ENCODE measurements around the gene C5orf24. TPM values are rescaled to one million over a fixed set of nuclear protein-coding genes. Genes with fewer than 3 reads are reported as not detected.

C5orf24 gene
- total and polyA plus RNA-seq, 7 donors, result 16.0 to 31.4 (median 25.7) TPM

- intact Hi-C loops (cut with DNase I), result loop anchor here in 1 of 2 donors (2.0 to 10.0 kb wide), 2 partner anchors 25 to 57 kb away; partner anchors contain the start of gene C5orf24
- no peak for TF ChIP-seq CTCF (IDR thresholded peaks at IDR 0.05)
- ATAC-seq (no peak), DNase-seq (no peak)
- H3K36me3 ChIP-seq (ENCODE audit: insufficient read depth in 1 of 2, low read depth in 1 of 2), result peaks cover 0 to 40% of the 10 kb centered on the region in 2 donors
- no peaks in the 10 kb centered on the region for H3K4me1 ChIP-seq
- H3K27ac ChIP-seq, result no peak overlapping the region
- H3K4me3 ChIP-seq, result no peak overlapping the region
- no peaks in the 10 kb centered on the region for H3K9me3 ChIP-seq
- 78 to 83% (median 81%) methylated on average over 10 of the region's 10 CpGs for WGBS, 3 donors
- H3K27me3 ChIP-seq (ENCODE audit: insufficient read depth in 3 of 3, low read length in 2 of 3), result no peaks in the 10 kb centered on the region
Observed at GRCh38 chr5:134902071-134902801, 56.5 kb downstream of the C5orf24 start.

DNA sequence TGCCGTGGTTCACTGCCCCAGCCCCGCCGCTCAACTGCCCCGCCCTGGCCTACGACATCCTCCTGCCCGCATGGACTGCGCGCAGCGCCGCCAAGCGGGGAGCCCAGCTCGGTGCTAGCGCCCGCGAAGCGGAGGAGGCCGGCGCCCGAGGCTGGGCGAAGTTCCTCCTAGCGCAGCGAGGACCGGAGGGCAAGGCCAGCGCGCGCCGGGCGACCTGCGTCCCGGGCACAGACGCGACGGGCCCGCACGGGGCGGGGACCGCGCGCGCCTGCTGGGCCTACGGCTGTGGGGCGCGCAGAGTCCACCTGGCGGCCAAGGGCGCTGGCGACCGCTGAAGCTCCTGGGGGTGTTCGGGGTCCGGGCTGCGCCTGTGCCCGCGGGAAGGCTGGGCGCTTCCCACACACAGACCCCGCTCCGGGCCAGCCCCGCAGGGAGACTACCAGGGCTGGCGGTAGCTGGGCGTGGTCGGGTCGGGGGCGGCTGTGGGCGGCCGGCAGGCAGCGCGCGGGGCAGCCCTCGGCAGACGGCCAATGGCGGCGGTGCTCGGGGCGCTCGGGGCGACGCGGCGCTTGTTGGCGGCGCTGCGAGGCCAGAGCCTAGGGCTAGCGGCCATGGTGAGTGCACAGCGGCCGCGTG lies 59.0 kb downstream of the C5orf24 start, which contains the start of gene PCBD2:
Gene PCBD2 (plus strand): TSS at position 522 of the 636 bp plus-strand sequence. CDS start 9 bp downstream, at position 531.
- intact Hi-C loops (cut with DNase I), result loop anchor here (1.0 to 10.0 kb wide), 3 partner anchors 58 to 166 kb away; partner anchors contain the start of genes C5orf24 (in 1 of the 2) and CAMLG (in 1 of the 2)
- WGBS, 3 donors, result 0 to 1% (median 1%) methylated on average over 64 to 84 of the region's 84 CpGs
- no peaks in the 10 kb centered on the region for H3K9me3 ChIP-seq
- H3K27me3 ChIP-seq (ENCODE audit: insufficient read depth in 3 of 3, low read length in 2 of 3), result no peaks in the 10 kb centered on the region
- peak; percentile 92 to 96 for DNase-seq
- TF ChIP-seq CTCF (IDR thresholded peaks at IDR 0.05), result peak; percentile 83
- peak; percentile 89 to 92 (median 89) for ATAC-seq
- peak within 1 kb of the TSS; percentile 99 for H3K27ac ChIP-seq
- peak within 1 kb of the TSS; percentile 71 for H3K4me3 ChIP-seq
- H3K4me1 ChIP-seq, result no peaks in the 10 kb centered on the region
- H3K36me3 ChIP-seq (ENCODE audit: insufficient read depth in 1 of 2, low read depth in 1 of 2), result peaks cover 0 to 23% of the 10 kb centered on the region in 2 donors

- intact Hi-C loops (cut with DNase I), result loop anchor here (2.0 to 10.0 kb wide), 2 partner anchors 59 to 61 kb away; partner anchors contain the start of gene C5orf24 (in 1 of the 2)
- DNase-seq (no peak), ATAC-seq (peak; percentile 72 to 79 (median 76))
- Histone ChIP-seq H3K36me3 (ENCODE audit: insufficient read depth in 1 of 2, low read depth in 1 of 2) (peaks cover 0 to 24% of the 10 kb centered on the region in 2 donors), H3K4me1 (no peaks in the 10 kb centered on the region), H3K4me3 (peak overlapping the region; percentile 71), H3K27me3 (ENCODE audit: insufficient read depth in 3 of 3, low read length in 2 of 3) (no peaks in the 10 kb centered on the region), H3K9me3 (no peaks in the 10 kb centered on the region), H3K27ac (peak overlapping the region; percentile 99)
- WGBS, 3 donors, result 0% methylated on average over 47 to 54 of the region's 54 CpGs
- TF ChIP-seq CTCF (IDR thresholded peaks at IDR 0.05), result peak; percentile 81
Observed at GRCh38 chr5:134905246-134905996, 59.7 kb downstream of the C5orf24 start.

DNA sequence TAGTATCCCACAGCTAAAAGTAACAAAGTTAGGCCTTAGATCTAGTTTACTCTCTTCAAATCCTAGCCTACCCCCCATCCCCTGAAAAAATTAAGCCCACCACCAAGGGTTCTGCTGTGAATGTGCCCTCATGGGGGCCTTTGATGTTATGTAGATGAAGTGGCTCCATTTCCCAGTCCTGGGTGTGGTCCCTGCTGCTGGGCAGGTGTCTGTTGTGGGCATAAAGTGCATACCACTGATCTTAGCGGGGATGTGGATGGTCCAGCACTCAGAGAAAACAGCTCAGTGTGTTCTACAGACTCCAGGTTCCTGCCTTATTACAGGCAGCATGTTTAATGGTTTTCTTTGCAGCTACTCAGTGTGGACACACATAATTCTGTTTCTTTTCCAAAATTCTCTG lies 61.0 kb downstream of the C5orf24 start:
- WGBS, 3 donors, result 78 to 100% (median 93%) methylated on average over 1 of the region's 1 CpG
- no peak for DNase-seq
- peaks cover 0 to 38% of the 10 kb centered on the region in 2 donors for H3K36me3 ChIP-seq (ENCODE audit: insufficient read depth in 1 of 2, low read depth in 1 of 2)
- no peak for TF ChIP-seq CTCF (IDR thresholded peaks at IDR 0.05)
- no peak for ATAC-seq
- H3K9me3 ChIP-seq, result no peaks in the 10 kb centered on the region
- no peak overlapping the region for H3K4me3 ChIP-seq
- H3K27ac ChIP-seq, result peak overlapping the region; percentile 27
- intact Hi-C loops (cut with DNase I), result loop anchor here in 1 of 2 donors (10.0 kb wide), 1 partner anchor 62 kb away; the partner anchor contains the start of gene C5orf24
- H3K4me1 ChIP-seq, result peaks cover 6% of the 10 kb centered on the region
- no peaks in the 10 kb centered on the region for H3K27me3 ChIP-seq (ENCODE audit: insufficient read depth in 3 of 3, low read length in 2 of 3)

Other genes with a start within 250 kb of the C5orf24 start
- gene SAR1B, start 213.1 kb upstream of the C5orf24 start, total RNA-seq, result 100 to 1,000 TPM; 161 to 238 (median 206) TPM
- gene SAR1B, start 213.1 kb upstream of the C5orf24 start, polyA plus RNA-seq, result 100 to 1,000 TPM; 116 to 188 (median 126) TPM
- gene SEC24A, start 197.2 kb upstream of the C5orf24 start, total RNA-seq, result 10 to 100 TPM in 3 of 4 donors, 1 to 10 TPM in 1; 5.7 to 25.2 (median 13.7) TPM
- 10 to 100 TPM in 2 of 3 donors, 1 to 10 TPM in 1; 6.7 to 18.9 (median 17.2) TPM for gene SEC24A, start 197.2 kb upstream of the C5orf24 start, polyA plus RNA-seq
- gene CAMLG, start 107.4 kb upstream of the C5orf24 start, total RNA-seq, result 10 to 100 TPM; 25.8 to 44.9 (median 29.6) TPM
- 10 to 100 TPM; 29.8 to 56.5 (median 48.1) TPM for gene CAMLG, start 107.4 kb upstream of the C5orf24 start, polyA plus RNA-seq
- 10 to 100 TPM; 37.7 to 48.7 (median 47.0) TPM for gene DDX46, start 87.2 kb upstream of the C5orf24 start, total RNA-seq
- 10 to 100 TPM; 16.5 to 47.3 (median 24.4) TPM for gene DDX46, start 87.2 kb upstream of the C5orf24 start, polyA plus RNA-seq
- 10 to 100 TPM; 21.1 to 32.0 (median 26.6) TPM for gene TXNDC15, start 28.4 kb downstream of the C5orf24 start, total RNA-seq
- 10 to 100 TPM; 23.2 to 34.0 (median 28.6) TPM for gene TXNDC15, start 28.4 kb downstream of the C5orf24 start, polyA plus RNA-seq
- gene PCBD2, start 59.2 kb downstream of the C5orf24 start, total RNA-seq, result 10 to 100 TPM; 23.8 to 29.9 (median 26.0) TPM
- gene PCBD2, start 59.2 kb downstream of the C5orf24 start, polyA plus RNA-seq, result 10 to 100 TPM in 2 of 3 donors, 1 to 10 TPM in 1; 8.9 to 21.1 (median 14.0) TPM
- gene CATSPER3, start 121.9 kb downstream of the C5orf24 start, total RNA-seq, result 1 to 10 TPM in 3 of 4 donors, under 1 TPM in 1; 0.79 to 1.8 (median 1.2) TPM
- gene CATSPER3, start 121.9 kb downstream of the C5orf24 start, polyA plus RNA-seq, result 1 to 10 TPM in 2 of 3 donors, under 1 TPM in 1; 0.73 to 1.8 (median 1.8) TPM
- 10 to 100 TPM; 35.8 to 84.0 (median 58.9) TPM for gene PITX1, start 188.3 kb downstream of the C5orf24 start, total RNA-seq
- gene PITX1, start 188.3 kb downstream of the C5orf24 start, polyA plus RNA-seq, result 100 to 1,000 TPM in 1 of 3 donors, 10 to 100 TPM in 2; 13.6 to 103 (median 38.7) TPM